Liver (tissue), 9 donors: ENCODE results near the gene ZFYVE28. TPM values are rescaled to one million over a fixed set of nuclear protein-coding genes. Genes with fewer than 3 reads are reported as not detected.

ENCODE experiments used
- DNase-seq: peaks from one replicate; pipeline ENCODE4 v3.0.0-alpha.2; 2017; ENCODE audit warnings: low spot score
- H3K27ac ChIP-seq, 2 donors: one replicate each; pipeline ENCODE4 v1.7.0; 2013; ENCODE audit warnings: inconsistent platforms in 2 of 2, low read length in 2 of 2, control low read depth in 1 of 2, low read depth in 1 of 2, mild to moderate bottlenecking in 1 of 2
- H3K27me3 ChIP-seq, 4 donors: one replicate each; pipeline versions ENCODE4 v1.6.1 to v1.7.0; 2013; ENCODE audit warnings: low read length in 3 of 4, inconsistent platforms in 1 of 4, mild to moderate bottlenecking in 1 of 4, moderate library complexity in 1 of 4; ENCODE audit not compliant: control insufficient read depth in 4 of 4, insufficient read depth in 4 of 4
- H3K36me3 ChIP-seq, 4 donors: one replicate each; pipeline versions ENCODE4 v1.6.1 to v1.7.0; 2013; ENCODE audit warnings: low read length in 3 of 4, mild to moderate bottlenecking in 3 of 4, low read depth in 1 of 4, moderate library complexity in 1 of 4; ENCODE audit not compliant: control insufficient read depth in 4 of 4, insufficient read depth in 3 of 4
- H3K4me1 ChIP-seq, 4 donors: one replicate each; pipeline versions ENCODE4 v1.6.1 to v1.7.0; 2013; ENCODE audit warnings: low read length in 3 of 4, mild to moderate bottlenecking in 3 of 4, moderate library complexity in 1 of 4; ENCODE audit not compliant: control insufficient read depth in 4 of 4, insufficient read depth in 4 of 4
- H3K4me3 ChIP-seq, 3 donors: one replicate each; pipeline versions ENCODE4 v1.6.1 to v1.7.0; 2013; ENCODE audit warnings: low read length in 3 of 3, control low read depth in 1 of 3, low read depth in 1 of 3, mild to moderate bottlenecking in 1 of 3
- H3K9ac ChIP-seq, 2 donors: one replicate each; pipeline ENCODE4 v1.7.0; 2013; ENCODE audit warnings: low read length in 2 of 2, mild to moderate bottlenecking in 2 of 2, moderate library complexity in 2 of 2, control low read depth in 1 of 2, low read depth in 1 of 2
- H3K9me3 ChIP-seq, 4 donors: one replicate each; pipeline versions ENCODE4 v1.6.1 to v1.7.0; 2013; ENCODE audit warnings: low read length in 3 of 4; ENCODE audit not compliant: control insufficient read depth in 4 of 4
- EGR1 ChIP-seq, 2 donors: IDR thresholded peaks; 2 replicates each; pipeline ENCODE4 v1.6.1; 2016 to 2018; ENCODE audit warnings: antibody characterized with exemption in 2 of 2, low read depth in 2 of 2
- FOXA1 ChIP-seq: IDR thresholded peaks from 2 replicates; pipeline ENCODE4 v1.6.1; 2016; ENCODE audit warnings: antibody characterized with exemption
- FOXA2 ChIP-seq: IDR thresholded peaks from 2 replicates; pipeline ENCODE4 v1.6.1; 2016; ENCODE audit warnings: antibody characterized with exemption
- GABPA ChIP-seq, 2 donors: IDR thresholded peaks in 1 of 2; conservative IDR thresholded peaks in 1 of 2; 2 replicates each; pipeline ENCODE4 v1.6.1; 2016; ENCODE audit warnings: antibody characterized with exemption in 2 of 2, mild to moderate bottlenecking in 1 of 2, moderate library complexity in 1 of 2
- HNF4A ChIP-seq, 2 donors: conservative IDR thresholded peaks; 2 replicates each; pipeline ENCODE4 v1.6.1; 2016; ENCODE audit warnings: antibody characterized with exemption in 2 of 2, mild to moderate bottlenecking in 2 of 2
- HNF4G ChIP-seq: IDR thresholded peaks from 2 replicates; pipeline ENCODE4 v1.6.1; 2016; ENCODE audit warnings: antibody characterized with exemption
- JUND ChIP-seq, 2 donors: IDR thresholded peaks; 2 replicates each; pipeline ENCODE4 v1.6.1; 2016; ENCODE audit warnings: antibody characterized with exemption in 2 of 2
- NR2F2 ChIP-seq: IDR thresholded peaks from 2 replicates; pipeline ENCODE4 v1.6.1; 2016; ENCODE audit warnings: antibody characterized with exemption
- RAD21 ChIP-seq, 2 donors: IDR thresholded peaks; 2 replicates each; pipeline ENCODE4 v1.6.1; 2016; ENCODE audit warnings: antibody characterized with exemption in 2 of 2, mild to moderate bottlenecking in 2 of 2
- RXRA ChIP-seq, 2 donors: IDR thresholded peaks; 2 replicates each; pipeline ENCODE4 v1.6.1; 2017 to 2018; ENCODE audit warnings: antibody characterized with exemption in 2 of 2, mild to moderate bottlenecking in 1 of 2
- SP1 ChIP-seq: IDR thresholded peaks from 2 replicates; pipeline ENCODE4 v1.6.1; 2018; ENCODE audit warnings: antibody characterized with exemption, mild to moderate bottlenecking
- TAF1 ChIP-seq: conservative IDR thresholded peaks from 2 replicates; pipeline ENCODE4 v1.6.1; 2016; ENCODE audit warnings: antibody characterized with exemption, mild to moderate bottlenecking
- YY1 ChIP-seq: IDR thresholded peaks from 2 replicates; pipeline ENCODE4 v1.6.1; 2016; ENCODE audit warnings: antibody characterized with exemption, mild to moderate bottlenecking
- WGBS: extraction: QIAGEN DNeasy Blood & Tissue Kit; methylation state at CpG from one replicate; pipeline ENCODE4 v1.1.7; 2013; 5-methylcytosine and 5-hydroxymethylcytosine counted together
- polyA plus RNA-seq, 2 donors: library from polyadenylated mRNA; stranded (reverse) in 1 of 2; unstranded in 1 of 2; fragments of 200-250 nt in 1 of 2; fragments of >200 nt in 1 of 2; fragmentation: Nextera tagmentation in 1 of 2; extraction: Ambion mirVana in 1 of 2; gene quantifications; one replicate each; pipeline versions ENCODE4 v1.2.1 to v1.2.3, GENCODE V29; 2013 to 2015
- total RNA-seq, 2 donors: library from RNA; depleted of rRNA; stranded (reverse); fragments of >200 nt; gene quantifications; one replicate each; pipeline ENCODE4 v1.2.3, GENCODE V29; 2014
- TF ChIP-seq, protein P1 (sequence below): IDR thresholded peaks from 2 replicates; pipeline ENCODE4 v1.6.1; 2016; ENCODE audit warnings: antibody characterized with exemption, mild to moderate bottlenecking
- TF ChIP-seq, protein P2 (sequence below): IDR thresholded peaks from 2 replicates; pipeline ENCODE4 v1.6.1; 2016; ENCODE audit warnings: antibody characterized with exemption
- TF ChIP-seq, protein P3 (sequence below): IDR thresholded peaks from 2 replicates; pipeline ENCODE4 v1.6.1; 2016; ENCODE audit warnings: antibody characterized with exemption
- TF ChIP-seq, protein P4 (sequence below): fragments of 150-350 bp; IDR thresholded peaks from 2 replicates; pipeline ENCODE4 v1.5.1; 2017; ENCODE audit warnings: improper control_type of control experiment, low read depth, low read length; ENCODE audit not compliant: missing input control
- TF ChIP-seq, protein P5 (sequence below): IDR thresholded peaks from 2 replicates; pipeline ENCODE4 v1.6.1; 2016; ENCODE audit warnings: antibody characterized with exemption
- donor health status: healthy.
- donor health status: healthy.
- donor health status: healthy.
- donor health status: healthy.
- donor health status: healthy.

The ZFYVE28 gene
- total and polyA plus RNA-seq, 4 donors, result 2.0 to 6.1 (median 2.7) TPM

DNA sequence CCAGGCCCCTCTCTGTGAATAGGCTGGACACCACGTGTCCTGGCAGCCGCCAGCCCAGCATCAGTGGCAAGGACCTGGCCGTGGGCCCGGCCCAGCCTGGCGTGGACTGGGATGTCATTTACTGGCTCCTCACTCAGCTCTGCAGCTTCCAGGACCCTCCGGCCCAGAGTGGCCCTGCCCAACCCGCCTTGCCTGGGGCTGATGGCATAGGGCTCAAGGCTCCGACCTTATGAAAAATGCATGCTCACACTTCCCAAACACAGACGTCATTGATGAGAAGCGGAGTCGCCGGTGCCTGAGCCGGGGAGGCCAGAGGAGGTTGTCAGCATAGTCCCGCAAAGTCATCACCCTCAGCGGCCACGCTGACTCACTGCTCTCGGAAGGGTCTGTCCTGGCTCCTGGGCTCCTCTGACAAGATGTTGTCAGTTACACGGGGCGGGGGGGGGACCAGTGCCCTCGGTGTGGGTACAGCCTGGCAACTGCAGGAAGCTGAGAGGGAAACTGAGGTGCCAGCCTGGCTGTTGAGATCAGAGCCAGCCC lies 14.6 kb upstream of the ZFYVE28 start:
- TF ChIP-seq, protein P1, sequence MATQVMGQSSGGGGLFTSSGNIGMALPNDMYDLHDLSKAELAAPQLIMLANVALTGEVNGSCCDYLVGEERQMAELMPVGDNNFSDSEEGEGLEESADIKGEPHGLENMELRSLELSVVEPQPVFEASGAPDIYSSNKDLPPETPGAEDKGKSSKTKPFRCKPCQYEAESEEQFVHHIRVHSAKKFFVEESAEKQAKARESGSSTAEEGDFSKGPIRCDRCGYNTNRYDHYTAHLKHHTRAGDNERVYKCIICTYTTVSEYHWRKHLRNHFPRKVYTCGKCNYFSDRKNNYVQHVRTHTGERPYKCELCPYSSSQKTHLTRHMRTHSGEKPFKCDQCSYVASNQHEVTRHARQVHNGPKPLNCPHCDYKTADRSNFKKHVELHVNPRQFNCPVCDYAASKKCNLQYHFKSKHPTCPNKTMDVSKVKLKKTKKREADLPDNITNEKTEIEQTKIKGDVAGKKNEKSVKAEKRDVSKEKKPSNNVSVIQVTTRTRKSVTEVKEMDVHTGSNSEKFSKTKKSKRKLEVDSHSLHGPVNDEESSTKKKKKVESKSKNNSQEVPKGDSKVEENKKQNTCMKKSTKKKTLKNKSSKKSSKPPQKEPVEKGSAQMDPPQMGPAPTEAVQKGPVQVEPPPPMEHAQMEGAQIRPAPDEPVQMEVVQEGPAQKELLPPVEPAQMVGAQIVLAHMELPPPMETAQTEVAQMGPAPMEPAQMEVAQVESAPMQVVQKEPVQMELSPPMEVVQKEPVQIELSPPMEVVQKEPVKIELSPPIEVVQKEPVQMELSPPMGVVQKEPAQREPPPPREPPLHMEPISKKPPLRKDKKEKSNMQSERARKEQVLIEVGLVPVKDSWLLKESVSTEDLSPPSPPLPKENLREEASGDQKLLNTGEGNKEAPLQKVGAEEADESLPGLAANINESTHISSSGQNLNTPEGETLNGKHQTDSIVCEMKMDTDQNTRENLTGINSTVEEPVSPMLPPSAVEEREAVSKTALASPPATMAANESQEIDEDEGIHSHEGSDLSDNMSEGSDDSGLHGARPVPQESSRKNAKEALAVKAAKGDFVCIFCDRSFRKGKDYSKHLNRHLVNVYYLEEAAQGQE, result no peak
- TF ChIP-seq TAF1 (no peak), YY1 (no peak), FOXA2 (no peak), HNF4A (conservative IDR thresholded peaks at IDR 0.05) (no peak), EGR1 (IDR thresholded peaks at IDR 0.05; ENCODE audit: low read depth in 2 of 2) (no peak), FOXA1 (no peak), JUND (IDR thresholded peaks at IDR 0.05) (no peak), HNF4G (no peak), SP1 (no peak), NR2F2 (no peak), RAD21 (IDR thresholded peaks at IDR 0.05) (no peak), GABPA (IDR thresholded peaks at IDR 0.05 in 1 of 2, conservative IDR thresholded peaks at IDR 0.05 in 1 of 2) (no peak), RXRA (IDR thresholded peaks at IDR 0.05) (no peak)
- TF ChIP-seq, protein P2, sequence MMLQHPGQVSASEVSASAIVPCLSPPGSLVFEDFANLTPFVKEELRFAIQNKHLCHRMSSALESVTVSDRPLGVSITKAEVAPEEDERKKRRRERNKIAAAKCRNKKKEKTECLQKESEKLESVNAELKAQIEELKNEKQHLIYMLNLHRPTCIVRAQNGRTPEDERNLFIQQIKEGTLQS, result no peak
- TF ChIP-seq, protein P3, sequence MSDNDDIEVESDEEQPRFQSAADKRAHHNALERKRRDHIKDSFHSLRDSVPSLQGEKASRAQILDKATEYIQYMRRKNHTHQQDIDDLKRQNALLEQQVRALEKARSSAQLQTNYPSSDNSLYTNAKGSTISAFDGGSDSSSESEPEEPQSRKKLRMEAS, result no peak
- TF ChIP-seq, protein P4, sequence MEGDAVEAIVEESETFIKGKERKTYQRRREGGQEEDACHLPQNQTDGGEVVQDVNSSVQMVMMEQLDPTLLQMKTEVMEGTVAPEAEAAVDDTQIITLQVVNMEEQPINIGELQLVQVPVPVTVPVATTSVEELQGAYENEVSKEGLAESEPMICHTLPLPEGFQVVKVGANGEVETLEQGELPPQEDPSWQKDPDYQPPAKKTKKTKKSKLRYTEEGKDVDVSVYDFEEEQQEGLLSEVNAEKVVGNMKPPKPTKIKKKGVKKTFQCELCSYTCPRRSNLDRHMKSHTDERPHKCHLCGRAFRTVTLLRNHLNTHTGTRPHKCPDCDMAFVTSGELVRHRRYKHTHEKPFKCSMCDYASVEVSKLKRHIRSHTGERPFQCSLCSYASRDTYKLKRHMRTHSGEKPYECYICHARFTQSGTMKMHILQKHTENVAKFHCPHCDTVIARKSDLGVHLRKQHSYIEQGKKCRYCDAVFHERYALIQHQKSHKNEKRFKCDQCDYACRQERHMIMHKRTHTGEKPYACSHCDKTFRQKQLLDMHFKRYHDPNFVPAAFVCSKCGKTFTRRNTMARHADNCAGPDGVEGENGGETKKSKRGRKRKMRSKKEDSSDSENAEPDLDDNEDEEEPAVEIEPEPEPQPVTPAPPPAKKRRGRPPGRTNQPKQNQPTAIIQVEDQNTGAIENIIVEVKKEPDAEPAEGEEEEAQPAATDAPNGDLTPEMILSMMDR, result no peak
- TF ChIP-seq, protein P5, sequence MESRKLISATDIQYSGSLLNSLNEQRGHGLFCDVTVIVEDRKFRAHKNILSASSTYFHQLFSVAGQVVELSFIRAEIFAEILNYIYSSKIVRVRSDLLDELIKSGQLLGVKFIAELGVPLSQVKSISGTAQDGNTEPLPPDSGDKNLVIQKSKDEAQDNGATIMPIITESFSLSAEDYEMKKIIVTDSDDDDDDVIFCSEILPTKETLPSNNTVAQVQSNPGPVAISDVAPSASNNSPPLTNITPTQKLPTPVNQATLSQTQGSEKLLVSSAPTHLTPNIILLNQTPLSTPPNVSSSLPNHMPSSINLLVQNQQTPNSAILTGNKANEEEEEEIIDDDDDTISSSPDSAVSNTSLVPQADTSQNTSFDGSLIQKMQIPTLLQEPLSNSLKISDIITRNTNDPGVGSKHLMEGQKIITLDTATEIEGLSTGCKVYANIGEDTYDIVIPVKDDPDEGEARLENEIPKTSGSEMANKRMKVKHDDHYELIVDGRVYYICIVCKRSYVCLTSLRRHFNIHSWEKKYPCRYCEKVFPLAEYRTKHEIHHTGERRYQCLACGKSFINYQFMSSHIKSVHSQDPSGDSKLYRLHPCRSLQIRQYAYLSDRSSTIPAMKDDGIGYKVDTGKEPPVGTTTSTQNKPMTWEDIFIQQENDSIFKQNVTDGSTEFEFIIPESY, result no peak
- peaks cover 0 to 4% (median 1%) of the 10 kb centered on the region in 4 donors for H3K9me3 ChIP-seq
- H3K4me1 ChIP-seq, result no peaks in the 10 kb centered on the region
- 83% methylated on average over 20 of the region's 20 CpGs for WGBS
- no peak overlapping the region for H3K9ac ChIP-seq
- no peaks in the 10 kb centered on the region for H3K36me3 ChIP-seq
- no peak for DNase-seq
- H3K27me3 ChIP-seq, result no peaks in the 10 kb centered on the region
- H3K4me3 ChIP-seq, result no peak overlapping the region
- H3K27ac ChIP-seq, result no peak overlapping the region
